Endothelial cell of umbilical vein (primary cell): ENCODE measurements around the gene EXD3. TPM values are rescaled to one million over a fixed set of nuclear protein-coding genes. Genes with fewer than 3 reads are reported as not detected.

ENCODE experiments used
- BruUV-seq: library from RNA; stranded (reverse); fragments of 400-500 nt; replicated peaks from 2 replicates; lab custom pipeline; 2021; lab: Mats Ljungman, UMichigan
- CTCF ChIA-PET: fragments of 300-600, 350-600 bp; sonication (Branson Sonifier 250); formaldehyde crosslinking; loops from one replicate; lab custom pipeline; 2021; ENCODE audit warnings: antibody characterized with exemption, inconsistent platforms; lab: Charles Lee
- POLR2A ChIA-PET: fragments of 300-600, 350-600 bp; sonication (Branson Sonifier 250); formaldehyde crosslinking; loops from one replicate; lab custom pipeline; 2021; ENCODE audit warnings: antibody characterized with exemption, inconsistent platforms; lab: Charles Lee
- DNase-seq: peaks from one replicate; pipeline ENCODE4 v3.0.0-alpha.2; 2011; ENCODE audit warnings: low read depth, low spot score
- FAIRE-seq: peaks from 2 replicates; lab custom pipeline; 2011; peaks lifted over from hg19 to GRCh38; lab: Jason Lieb, UNC
- H2AFZ ChIP-seq: 2 replicates; pipeline ENCODE4 v1.6.0; 2012; ENCODE audit warnings: low read depth, low read length, control low read depth, inconsistent platforms
- H3K27ac ChIP-seq: 2 replicates; pipeline ENCODE4 v1.5.1; 2011; ENCODE audit warnings: low read depth, mild to moderate bottlenecking, control low read depth, low read length, moderate library complexity; ENCODE audit not compliant: insufficient read depth
- H3K27me3 ChIP-seq, 2 experiments: 2 replicates each; pipeline versions ENCODE4 v1.6.0 to v1.6.1; 2011; ENCODE audit warnings: low read length in 2 of 2, mixed read lengths in 1 of 2; ENCODE audit not compliant: control insufficient read depth in 2 of 2, insufficient read depth in 2 of 2
- H3K36me3 ChIP-seq, 2 experiments: 2 replicates in 1 of 2; 3 replicates in 1 of 2; pipeline ENCODE4 v1.5.1; 2011; ENCODE audit warnings: low read length in 2 of 2, mild to moderate bottlenecking in 1 of 2, moderate library complexity in 1 of 2; ENCODE audit not compliant: control insufficient read depth in 2 of 2, insufficient read depth in 2 of 2; ENCODE audit errors: extremely low read depth in 1 of 2
- H3K4me1 ChIP-seq: 3 replicates; pipeline ENCODE4 v1.5.1; 2011; ENCODE audit warnings: mild to moderate bottlenecking, low read length; ENCODE audit not compliant: control insufficient read depth, insufficient read depth; ENCODE audit errors: extremely low read depth
- H3K4me2 ChIP-seq: 2 replicates; pipeline ENCODE4 v1.6.1; 2011; ENCODE audit warnings: low read length, control low read depth, mixed read lengths; ENCODE audit not compliant: insufficient read depth
- H3K4me3 ChIP-seq, 3 experiments: fragments of 200-600 bp in 1 of 3; sonication (generic), shearing (Covaris generic) in 1 of 3; replicated peaks in 1 of 3; 2 replicates each; pipeline ENCODE4 v1.5.1; 2011 to 2016; ENCODE audit warnings: control low read depth in 3 of 3, low read length in 3 of 3, mild to moderate bottlenecking in 2 of 3, inconsistent platforms in 1 of 3, low read depth in 1 of 3, moderate library complexity in 1 of 3; ENCODE audit not compliant: insufficient read depth in 1 of 3
- H3K79me2 ChIP-seq: 2 replicates; pipeline ENCODE4 v1.6.0; 2012; ENCODE audit warnings: low read length, inconsistent platforms; ENCODE audit not compliant: control insufficient read depth, insufficient read depth
- H3K9ac ChIP-seq: replicated peaks from 2 replicates; pipeline ENCODE3; 2011; ENCODE audit warnings: low read length, control low read depth; ENCODE audit not compliant: insufficient read depth; ENCODE audit errors: extremely low read depth
- H3K9me1 ChIP-seq: replicated peaks from 3 replicates; pipeline ENCODE4 v1.6.0; 2011; ENCODE audit warnings: mild to moderate bottlenecking, low read length; ENCODE audit not compliant: control insufficient read depth, insufficient read depth; ENCODE audit errors: extremely low read depth
- H3K9me3 ChIP-seq: replicated peaks from 2 replicates; pipeline ENCODE4 v1.5.1; 2012; ENCODE audit warnings: low read length, inconsistent platforms; ENCODE audit not compliant: control insufficient read depth, insufficient read depth
- H4K20me1 ChIP-seq: replicated peaks from 2 replicates; pipeline ENCODE3; 2011; ENCODE audit warnings: mild to moderate bottlenecking, low read length; ENCODE audit not compliant: control insufficient read depth, insufficient read depth; ENCODE audit errors: extremely low read depth
- EZH2 ChIP-seq: IDR thresholded peaks from 2 replicates; pipeline ENCODE4 v1.6.1; 2012; ENCODE audit warnings: borderline replicate concordance, low read depth, mild to moderate bottlenecking, moderate library complexity, low read length, inconsistent platforms; ENCODE audit not compliant: severe bottlenecking
- FOS ChIP-seq: IDR thresholded peaks from 2 replicates; pipeline ENCODE4 v1.6.1; 2011; ENCODE audit warnings: mild to moderate bottlenecking, low read length, moderate library complexity, borderline replicate concordance; ENCODE audit not compliant: insufficient read depth
- GATA2 ChIP-seq: IDR thresholded peaks from 2 replicates; pipeline ENCODE4 v1.7.0; 2011; ENCODE audit warnings: low read depth, mild to moderate bottlenecking, moderate library complexity, mixed read lengths, low read length; ENCODE audit not compliant: insufficient read length, insufficient read depth
- JUN ChIP-seq: IDR thresholded peaks from 2 replicates; pipeline ENCODE4 v1.6.1; 2011; ENCODE audit warnings: borderline replicate concordance, low read depth; ENCODE audit not compliant: insufficient read length, insufficient read depth
- MYC ChIP-seq: IDR thresholded peaks from one replicate; pipeline ENCODE4 v1.6.1; 2011; ENCODE audit warnings: mild to moderate bottlenecking, low read depth, low read length
- POLR2A ChIP-seq: IDR thresholded peaks from 2 replicates; pipeline ENCODE4 v1.6.1; 2012; ENCODE audit warnings: low read depth, mild to moderate bottlenecking, control low read depth, low read length
- POLR2AphosphoS5 ChIP-seq: IDR thresholded peaks from 2 replicates; pipeline ENCODE4 v1.6.1; 2012; ENCODE audit warnings: low read depth, mild to moderate bottlenecking, control low read depth, low read length, moderate library complexity; ENCODE audit not compliant: insufficient read depth
- dilution Hi-C: fragments of 300-500 bp; cut with MboI; formaldehyde crosslinking; loops from one replicate; pipeline ENCODE4 v1.15.0; 2019; ENCODE audit warnings: low sequenced_read_pairs; ENCODE audit not compliant: extremely low pct_ligation_motif_present
- intact Hi-C: fragments of 100-400 bp; cut with micrococcal nuclease; formaldehyde crosslinking; loops from one replicate; pipeline ENCODE4 v1.10.0; 2022
- polyA plus RNA-seq, 4 experiments: library from polyadenylated mRNA; depleted of rRNA in 3 of 4; stranded (reverse) in 3 of 4; unstranded in 1 of 4; fragments of >200 nt; gene quantifications; 2 replicates each; pipeline versions ENCODE4 v1.2.1 to v1.2.3, GENCODE V29; 2011 to 2012; ENCODE audit warnings: missing spikeins in 1 of 4
- total RNA-seq: library from RNA; stranded (reverse); gene quantifications from 2 replicates; pipeline ENCODE4 v1.2.3, GENCODE V29; 2021
- TF ChIP-seq, protein P1 (sequence below): IDR thresholded peaks from 2 replicates; pipeline ENCODE4 v1.6.1; 2011; ENCODE audit not compliant: insufficient read depth, insufficient read length
- TF ChIP-seq, protein P2 (sequence below), 2 donors: IDR thresholded peaks; 1 replicate in 1 of 2; 2 replicates in 1 of 2; pipeline ENCODE4 v1.5.1; 2011; ENCODE audit warnings: low read length in 2 of 2, mild to moderate bottlenecking in 2 of 2, moderate library complexity in 2 of 2, control low read depth in 1 of 2, inconsistent platforms in 1 of 2, low read depth in 1 of 2; ENCODE audit not compliant: insufficient read depth in 1 of 2; ENCODE audit errors: extremely low read depth in 1 of 2

EXD3 gene
- total and polyA plus RNA-seq, 2 donors (not counting 3 experiments of a cell fraction or from before 2014, with no cell fraction given), result 17.7 to 30.3 TPM

DNA sequence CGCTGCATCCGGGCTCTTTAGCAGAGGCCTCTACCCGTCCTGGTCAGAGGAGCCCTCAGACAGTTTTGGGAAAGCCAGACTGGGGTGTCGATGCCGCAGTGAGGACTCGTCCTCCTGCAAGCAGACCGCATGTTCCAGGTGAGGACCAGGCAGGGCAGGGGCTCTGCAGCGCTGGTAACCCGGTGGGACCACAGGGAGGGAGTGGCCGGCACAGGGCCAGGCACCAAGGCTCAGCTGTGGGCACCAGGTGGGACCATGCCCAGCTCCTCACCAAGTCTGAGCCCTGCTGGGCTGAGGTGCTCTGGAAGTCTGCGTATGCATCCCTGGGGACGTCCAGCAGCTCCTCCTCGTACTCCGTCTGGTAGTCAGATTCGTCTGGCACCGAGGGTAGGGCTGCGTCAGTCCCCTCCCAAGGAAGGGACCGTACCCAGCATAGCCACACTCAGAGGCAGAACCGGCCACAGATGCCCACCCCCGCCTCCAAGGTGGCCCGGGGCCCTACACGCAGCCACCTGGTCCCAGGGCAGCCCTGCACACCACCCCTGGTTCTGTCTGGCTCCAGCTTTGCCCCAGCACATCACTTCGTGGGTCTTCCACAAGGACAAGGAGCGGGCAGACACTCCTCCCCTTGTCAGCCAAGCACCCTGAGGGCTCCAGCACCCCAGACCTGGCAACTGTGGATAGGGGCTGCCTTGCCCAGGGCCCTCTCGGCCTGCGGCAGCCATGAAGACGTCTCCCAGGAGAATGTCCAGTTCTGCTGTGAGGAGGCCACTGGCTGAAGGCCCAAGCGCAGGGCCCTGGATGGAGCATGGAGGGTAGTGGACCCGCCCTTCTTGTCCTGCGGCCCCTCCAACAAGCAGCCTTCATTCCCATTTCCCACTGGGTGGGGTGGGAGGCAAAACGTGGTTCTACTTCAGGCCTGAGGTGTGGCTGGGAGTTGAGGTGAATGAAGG lies 37.7 kb upstream of the EXD3 start:
- dilution Hi-C loops, result no loop called here
- no peak overlapping the region for H3K27ac ChIP-seq
- BruUV-seq, result no TSS peak

More for the DNA sequence above, 37.7 kb upstream of the EXD3 start:
- Histone ChIP-seq H2AFZ (no peak overlapping the region), H3K9me1 (no peaks in the 10 kb centered on the region), H3K4me3 (no peak overlapping the region), H3K9ac (no peak overlapping the region), H3K4me2 (no peak overlapping the region), H3K36me3 (no peaks in the 10 kb centered on the region), H3K9me3 (no peaks in the 10 kb centered on the region), H3K79me2 (peaks cover 9% of the 10 kb centered on the region), H3K4me1 (peaks cover 4% of the 10 kb centered on the region), H3K27me3 (no peaks in the 10 kb centered on the region), H4K20me1 (no peaks in the 10 kb centered on the region)
- FAIRE-seq (no peak), DNase-seq (no peak)
- ChIA-PET POLR2A (no interaction called here), CTCF (no interaction called here)
- no peak for TF ChIP-seq MYC
- TF ChIP-seq, protein P1, sequence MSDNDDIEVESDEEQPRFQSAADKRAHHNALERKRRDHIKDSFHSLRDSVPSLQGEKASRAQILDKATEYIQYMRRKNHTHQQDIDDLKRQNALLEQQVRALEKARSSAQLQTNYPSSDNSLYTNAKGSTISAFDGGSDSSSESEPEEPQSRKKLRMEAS, result no peak
- TF ChIP-seq GATA2, result no peak
- no peak for TF ChIP-seq POLR2AphosphoS5
- no peak for TF ChIP-seq JUN
- no peak for TF ChIP-seq FOS
- TF ChIP-seq, protein P2, sequence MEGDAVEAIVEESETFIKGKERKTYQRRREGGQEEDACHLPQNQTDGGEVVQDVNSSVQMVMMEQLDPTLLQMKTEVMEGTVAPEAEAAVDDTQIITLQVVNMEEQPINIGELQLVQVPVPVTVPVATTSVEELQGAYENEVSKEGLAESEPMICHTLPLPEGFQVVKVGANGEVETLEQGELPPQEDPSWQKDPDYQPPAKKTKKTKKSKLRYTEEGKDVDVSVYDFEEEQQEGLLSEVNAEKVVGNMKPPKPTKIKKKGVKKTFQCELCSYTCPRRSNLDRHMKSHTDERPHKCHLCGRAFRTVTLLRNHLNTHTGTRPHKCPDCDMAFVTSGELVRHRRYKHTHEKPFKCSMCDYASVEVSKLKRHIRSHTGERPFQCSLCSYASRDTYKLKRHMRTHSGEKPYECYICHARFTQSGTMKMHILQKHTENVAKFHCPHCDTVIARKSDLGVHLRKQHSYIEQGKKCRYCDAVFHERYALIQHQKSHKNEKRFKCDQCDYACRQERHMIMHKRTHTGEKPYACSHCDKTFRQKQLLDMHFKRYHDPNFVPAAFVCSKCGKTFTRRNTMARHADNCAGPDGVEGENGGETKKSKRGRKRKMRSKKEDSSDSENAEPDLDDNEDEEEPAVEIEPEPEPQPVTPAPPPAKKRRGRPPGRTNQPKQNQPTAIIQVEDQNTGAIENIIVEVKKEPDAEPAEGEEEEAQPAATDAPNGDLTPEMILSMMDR (IDR thresholded peaks at IDR 0.05; ENCODE audit: extremely low read depth in 1 of 2, insufficient read depth in 1 of 2, low read depth in 1 of 2, low read length in 2 of 2), result no peak
- no peak for TF ChIP-seq EZH2
- no peak for TF ChIP-seq POLR2A
- intact Hi-C loops, result no loop called here
